ENCODE results near the gene RAB3GAP1. TPM values are rescaled to one million over a fixed set of nuclear protein-coding genes. Genes with fewer than 3 reads are reported as not detected.

RAB3GAP1 gene
- total RNA-seq, 1 experiment from 2014 or later, result 38.6 TPM

GRCh38 chr2:135097532-135098231 is 45.6 kb downstream of the RAB3GAP1 start:
- H3K9me3 ChIP-seq (ENCODE audit: control insufficient read depth, insufficient read depth, low read depth, low read length), result no peaks in the 10 kb centered on the region
- no peak overlapping the region for H3K27ac ChIP-seq (ENCODE audit: low read length)
- ChIA-PET POLR2A (no interaction called here), CTCF (no interaction called here)
- H3K4me3 ChIP-seq (ENCODE audit: low read depth in 2 of 2, low read length in 2 of 2), result no peak overlapping the region
- no peaks in the 10 kb centered on the region for H3K4me1 ChIP-seq (ENCODE audit: control insufficient read depth, insufficient read depth, low read length)
- H3K27me3 ChIP-seq (ENCODE audit: control insufficient read depth, insufficient read depth, low read length), result no peaks in the 10 kb centered on the region
- in situ Hi-C loops (cut with HindIII; ENCODE audit: low pct_unique_long_range_greater_than_20kb, low sequenced_read_pairs), result no loop called here
- intact Hi-C loops (cut with micrococcal nuclease; ENCODE audit: unreplicated experiment), result no loop called here
- BruUV-seq (replicated peaks), result no TSS peak
- H3K36me3 ChIP-seq (ENCODE audit: control insufficient read depth, insufficient read depth, low read length), result peaks cover 6% of the 10 kb centered on the region; the same call in 1 of the 2 replicates
- no peak for TF ChIP-seq TCF7L2 (IDR thresholded peaks at IDR 0.05; ENCODE audit: low read depth, low read length)
- no peak for TF ChIP-seq SIN3A (IDR thresholded peaks at IDR 0.05; ENCODE audit: borderline replicate concordance, insufficient read depth, low read depth, low read length)
- TF ChIP-seq, protein P1, sequence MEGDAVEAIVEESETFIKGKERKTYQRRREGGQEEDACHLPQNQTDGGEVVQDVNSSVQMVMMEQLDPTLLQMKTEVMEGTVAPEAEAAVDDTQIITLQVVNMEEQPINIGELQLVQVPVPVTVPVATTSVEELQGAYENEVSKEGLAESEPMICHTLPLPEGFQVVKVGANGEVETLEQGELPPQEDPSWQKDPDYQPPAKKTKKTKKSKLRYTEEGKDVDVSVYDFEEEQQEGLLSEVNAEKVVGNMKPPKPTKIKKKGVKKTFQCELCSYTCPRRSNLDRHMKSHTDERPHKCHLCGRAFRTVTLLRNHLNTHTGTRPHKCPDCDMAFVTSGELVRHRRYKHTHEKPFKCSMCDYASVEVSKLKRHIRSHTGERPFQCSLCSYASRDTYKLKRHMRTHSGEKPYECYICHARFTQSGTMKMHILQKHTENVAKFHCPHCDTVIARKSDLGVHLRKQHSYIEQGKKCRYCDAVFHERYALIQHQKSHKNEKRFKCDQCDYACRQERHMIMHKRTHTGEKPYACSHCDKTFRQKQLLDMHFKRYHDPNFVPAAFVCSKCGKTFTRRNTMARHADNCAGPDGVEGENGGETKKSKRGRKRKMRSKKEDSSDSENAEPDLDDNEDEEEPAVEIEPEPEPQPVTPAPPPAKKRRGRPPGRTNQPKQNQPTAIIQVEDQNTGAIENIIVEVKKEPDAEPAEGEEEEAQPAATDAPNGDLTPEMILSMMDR (IDR thresholded peaks at IDR 0.05), result no peak
- TF ChIP-seq, protein P2, sequence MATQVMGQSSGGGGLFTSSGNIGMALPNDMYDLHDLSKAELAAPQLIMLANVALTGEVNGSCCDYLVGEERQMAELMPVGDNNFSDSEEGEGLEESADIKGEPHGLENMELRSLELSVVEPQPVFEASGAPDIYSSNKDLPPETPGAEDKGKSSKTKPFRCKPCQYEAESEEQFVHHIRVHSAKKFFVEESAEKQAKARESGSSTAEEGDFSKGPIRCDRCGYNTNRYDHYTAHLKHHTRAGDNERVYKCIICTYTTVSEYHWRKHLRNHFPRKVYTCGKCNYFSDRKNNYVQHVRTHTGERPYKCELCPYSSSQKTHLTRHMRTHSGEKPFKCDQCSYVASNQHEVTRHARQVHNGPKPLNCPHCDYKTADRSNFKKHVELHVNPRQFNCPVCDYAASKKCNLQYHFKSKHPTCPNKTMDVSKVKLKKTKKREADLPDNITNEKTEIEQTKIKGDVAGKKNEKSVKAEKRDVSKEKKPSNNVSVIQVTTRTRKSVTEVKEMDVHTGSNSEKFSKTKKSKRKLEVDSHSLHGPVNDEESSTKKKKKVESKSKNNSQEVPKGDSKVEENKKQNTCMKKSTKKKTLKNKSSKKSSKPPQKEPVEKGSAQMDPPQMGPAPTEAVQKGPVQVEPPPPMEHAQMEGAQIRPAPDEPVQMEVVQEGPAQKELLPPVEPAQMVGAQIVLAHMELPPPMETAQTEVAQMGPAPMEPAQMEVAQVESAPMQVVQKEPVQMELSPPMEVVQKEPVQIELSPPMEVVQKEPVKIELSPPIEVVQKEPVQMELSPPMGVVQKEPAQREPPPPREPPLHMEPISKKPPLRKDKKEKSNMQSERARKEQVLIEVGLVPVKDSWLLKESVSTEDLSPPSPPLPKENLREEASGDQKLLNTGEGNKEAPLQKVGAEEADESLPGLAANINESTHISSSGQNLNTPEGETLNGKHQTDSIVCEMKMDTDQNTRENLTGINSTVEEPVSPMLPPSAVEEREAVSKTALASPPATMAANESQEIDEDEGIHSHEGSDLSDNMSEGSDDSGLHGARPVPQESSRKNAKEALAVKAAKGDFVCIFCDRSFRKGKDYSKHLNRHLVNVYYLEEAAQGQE (IDR thresholded peaks at IDR 0.05; ENCODE audit: insufficient read depth in 1 of 2, low read depth in 2 of 2, low read length in 1 of 2), result no peak
- TF ChIP-seq POLR2AphosphoS5 (IDR thresholded peaks at IDR 0.05; ENCODE audit: low read depth, low read length), result no peak
- no peak for ATAC-seq
- no peak for DNase-seq (ENCODE audit: low read depth, low spot score)

GRCh38 chr2:135099802-135100483 is 47.9 kb downstream of the RAB3GAP1 start:
- no peaks in the 10 kb centered on the region for H3K9me3 ChIP-seq (ENCODE audit: control insufficient read depth, insufficient read depth, low read depth, low read length)
- TF ChIP-seq, protein P2 (IDR thresholded peaks at IDR 0.05; ENCODE audit: insufficient read depth in 1 of 2, low read depth in 2 of 2, low read length in 1 of 2), result no peak
- ChIA-PET POLR2A (interaction anchor here (0.6 to 0.8 kb wide), 3 partner anchors 41 to 128 kb away, joined by 3 to 8 read pairs (median 4); no protein-coding TSS in a partner anchor), CTCF (no interaction called here)
- in situ Hi-C loops (cut with HindIII; ENCODE audit: low pct_unique_long_range_greater_than_20kb, low sequenced_read_pairs), result no loop called here
- no peak overlapping the region for H3K4me3 ChIP-seq (ENCODE audit: low read depth in 2 of 2, low read length in 2 of 2)
- intact Hi-C loops (cut with micrococcal nuclease; ENCODE audit: unreplicated experiment), result no loop called here
- BruUV-seq (replicated peaks), result no TSS peak
- H3K4me1 ChIP-seq (ENCODE audit: control insufficient read depth, insufficient read depth, low read length), result no peaks in the 10 kb centered on the region
- H3K27me3 ChIP-seq (ENCODE audit: control insufficient read depth, insufficient read depth, low read length), result no peaks in the 10 kb centered on the region
- no peaks in the 10 kb centered on the region for H3K36me3 ChIP-seq (ENCODE audit: control insufficient read depth, insufficient read depth, low read length)
- no peak for DNase-seq (ENCODE audit: low read depth, low spot score)
- no peak for ATAC-seq
- no peak overlapping the region for H3K27ac ChIP-seq (ENCODE audit: low read length)
